ENCODE results near the gene PRRX1.

The PRRX1 gene

GRCh38 chr1:170692866-170693575 is 29.1 kb downstream of the PRRX1 start:
- no peak for DNase-seq

GRCh38 chr1:170694172-170694926 is 30.4 kb downstream of the PRRX1 start:
- DNase-seq, result no peak

GRCh38 chr1:170695955-170696590 is 32.1 kb downstream of the PRRX1 start:
- DNase-seq, result no peak

GRCh38 chr1:170696591-170697290 is 32.8 kb downstream of the PRRX1 start:
- no peak for DNase-seq

GRCh38 chr1:170697316-170697715 is 33.4 kb downstream of the PRRX1 start:
- DNase-seq, result no peak

GRCh38 chr1:170698301-170699275 is 34.7 kb downstream of the PRRX1 start:
- no peak for DNase-seq

- no peak for DNase-seq
Observed at GRCh38 chr1:170699696-170700095, 35.8 kb downstream of the PRRX1 start.

- DNase-seq, result no peak
Observed at GRCh38 chr1:170700842-170701615, 37.1 kb downstream of the PRRX1 start.

- DNase-seq, result no peak
Observed at GRCh38 chr1:170701962-170702361, 38.0 kb downstream of the PRRX1 start.

- DNase-seq, result no peak
Observed at GRCh38 chr1:170703591-170703990, 39.7 kb downstream of the PRRX1 start.

- no peak for DNase-seq
Observed at GRCh38 chr1:170704256-170704655, 40.3 kb downstream of the PRRX1 start.

- no peak for DNase-seq
Observed at GRCh38 chr1:170705981-170706380, 42.0 kb downstream of the PRRX1 start.

GRCh38 chr1:170707117-170707516 is 43.2 kb downstream of the PRRX1 start:
- DNase-seq, result no peak

GRCh38 chr1:170707959-170708655 is 44.2 kb downstream of the PRRX1 start:
- DNase-seq, result no peak

- no peak for DNase-seq
Observed at GRCh38 chr1:170711682-170712081, 47.8 kb downstream of the PRRX1 start.

GRCh38 chr1:170714163-170714562 is 50.2 kb downstream of the PRRX1 start:
- DNase-seq, result no peak

- no peak for DNase-seq
Observed at GRCh38 chr1:170714938-170715337, 51.0 kb downstream of the PRRX1 start.

GRCh38 chr1:170716835-170717429 is 53.0 kb downstream of the PRRX1 start:
- no peak for DNase-seq

- DNase-seq, result no peak
Observed at GRCh38 chr1:170720661-170721060, 56.7 kb downstream of the PRRX1 start.

- no peak for DNase-seq
Observed at GRCh38 chr1:170721621-170722020, 57.7 kb downstream of the PRRX1 start.
